ENCODE results near the gene MYOG. TPM values are rescaled to one million over a fixed set of nuclear protein-coding genes. Genes with fewer than 3 reads are reported as not detected.

MYOG gene
- total RNA-seq, 1 donor from 2014 or later, result not detected

- Histone ChIP-seq H3K36me3 (peaks cover 8% of the 10 kb centered on the region), H3K4me3 (no peak overlapping the region), H3K27ac (replicated peaks) (no peak overlapping the region), H3K9me3 (replicated peaks) (no peaks in the 10 kb centered on the region), H3K4me1 (peaks cover 13% of the 10 kb centered on the region), H3K27me3 (ENCODE audit: low read depth) (no peaks in the 10 kb centered on the region)
- TF ChIP-seq, protein P1, sequence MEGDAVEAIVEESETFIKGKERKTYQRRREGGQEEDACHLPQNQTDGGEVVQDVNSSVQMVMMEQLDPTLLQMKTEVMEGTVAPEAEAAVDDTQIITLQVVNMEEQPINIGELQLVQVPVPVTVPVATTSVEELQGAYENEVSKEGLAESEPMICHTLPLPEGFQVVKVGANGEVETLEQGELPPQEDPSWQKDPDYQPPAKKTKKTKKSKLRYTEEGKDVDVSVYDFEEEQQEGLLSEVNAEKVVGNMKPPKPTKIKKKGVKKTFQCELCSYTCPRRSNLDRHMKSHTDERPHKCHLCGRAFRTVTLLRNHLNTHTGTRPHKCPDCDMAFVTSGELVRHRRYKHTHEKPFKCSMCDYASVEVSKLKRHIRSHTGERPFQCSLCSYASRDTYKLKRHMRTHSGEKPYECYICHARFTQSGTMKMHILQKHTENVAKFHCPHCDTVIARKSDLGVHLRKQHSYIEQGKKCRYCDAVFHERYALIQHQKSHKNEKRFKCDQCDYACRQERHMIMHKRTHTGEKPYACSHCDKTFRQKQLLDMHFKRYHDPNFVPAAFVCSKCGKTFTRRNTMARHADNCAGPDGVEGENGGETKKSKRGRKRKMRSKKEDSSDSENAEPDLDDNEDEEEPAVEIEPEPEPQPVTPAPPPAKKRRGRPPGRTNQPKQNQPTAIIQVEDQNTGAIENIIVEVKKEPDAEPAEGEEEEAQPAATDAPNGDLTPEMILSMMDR (IDR thresholded peaks at IDR 0.05; ENCODE audit: borderline replicate concordance), result no peak
- DNase-seq, result no peak
- intact Hi-C loops (cut with micrococcal nuclease), result no loop called here
These were observed 33.2 kb downstream of the MYOG start for GRCh38 chr1:203052601-203053000.

- TF ChIP-seq, protein P1 (IDR thresholded peaks at IDR 0.05; ENCODE audit: borderline replicate concordance), result no peak
- no peaks in the 10 kb centered on the region for H3K9me3 ChIP-seq (replicated peaks)
- H3K36me3 ChIP-seq, result peaks cover 8% of the 10 kb centered on the region
- H3K27ac ChIP-seq (replicated peaks), result no peak overlapping the region
- intact Hi-C loops (cut with micrococcal nuclease), result no loop called here
- no peak overlapping the region for H3K4me3 ChIP-seq
- no peaks in the 10 kb centered on the region for H3K27me3 ChIP-seq (ENCODE audit: low read depth)
- H3K4me1 ChIP-seq, result peaks cover 11% of the 10 kb centered on the region
- no peak for DNase-seq
These were observed 33.9 kb downstream of the MYOG start for GRCh38 chr1:203051841-203052324.

- intact Hi-C loops (cut with micrococcal nuclease), result no loop called here
- peaks cover 15% of the 10 kb centered on the region for H3K4me1 ChIP-seq
- DNase-seq, result no peak
- H3K4me3 ChIP-seq, result no peak overlapping the region
- TF ChIP-seq, protein P1 (IDR thresholded peaks at IDR 0.05; ENCODE audit: borderline replicate concordance), result no peak
- no peak overlapping the region for H3K27ac ChIP-seq (replicated peaks)
- H3K36me3 ChIP-seq, result peaks cover 17% of the 10 kb centered on the region
- no peaks in the 10 kb centered on the region for H3K27me3 ChIP-seq (ENCODE audit: low read depth)
- H3K9me3 ChIP-seq (replicated peaks), result no peaks in the 10 kb centered on the region
These were observed 35.0 kb downstream of the MYOG start for GRCh38 chr1:203050826-203051225.

DNA sequence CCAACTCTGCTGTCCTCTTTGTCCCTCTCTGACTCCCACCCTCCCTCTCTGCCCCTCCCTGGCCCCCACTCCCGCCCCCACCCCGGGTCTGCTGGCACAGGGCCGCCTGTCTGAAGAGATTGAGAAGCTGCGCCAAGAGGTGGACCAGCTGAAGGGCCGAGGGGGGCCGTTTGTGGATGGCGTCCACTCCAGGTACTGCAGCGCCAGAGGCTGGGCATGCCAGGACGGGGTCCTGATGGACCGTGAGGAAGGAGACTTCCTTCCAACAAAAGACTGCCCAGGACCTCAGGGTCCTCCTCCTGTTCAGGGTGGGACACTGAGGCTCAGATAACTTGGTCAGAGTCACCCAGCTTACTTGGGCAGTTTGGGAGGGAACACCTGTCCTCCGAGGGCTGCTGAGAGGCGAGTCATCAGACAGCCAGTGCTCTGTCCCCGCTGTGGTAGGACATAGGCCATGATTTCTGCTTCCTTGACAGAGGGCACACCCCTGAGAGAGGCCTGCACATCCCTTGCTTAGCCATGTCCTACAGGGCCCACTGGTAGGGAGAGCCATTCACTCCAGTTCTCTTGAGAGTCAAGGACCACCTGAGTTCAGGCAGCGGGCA is 36.1 kb downstream of the MYOG start:
- Histone ChIP-seq H3K27me3 (ENCODE audit: low read depth) (no peaks in the 10 kb centered on the region), H3K36me3 (peaks cover 14% of the 10 kb centered on the region), H3K4me1 (peaks cover 15% of the 10 kb centered on the region), H3K27ac (replicated peaks) (no peak overlapping the region), H3K4me3 (no peak overlapping the region), H3K9me3 (replicated peaks) (no peaks in the 10 kb centered on the region)
- no peak for DNase-seq
- TF ChIP-seq, protein P1 (IDR thresholded peaks at IDR 0.05; ENCODE audit: borderline replicate concordance), result no peak
- intact Hi-C loops (cut with micrococcal nuclease), result loop anchor here (10.0 kb wide), 1 partner anchor 65 kb away; no protein-coding TSS in a partner anchor

DNA sequence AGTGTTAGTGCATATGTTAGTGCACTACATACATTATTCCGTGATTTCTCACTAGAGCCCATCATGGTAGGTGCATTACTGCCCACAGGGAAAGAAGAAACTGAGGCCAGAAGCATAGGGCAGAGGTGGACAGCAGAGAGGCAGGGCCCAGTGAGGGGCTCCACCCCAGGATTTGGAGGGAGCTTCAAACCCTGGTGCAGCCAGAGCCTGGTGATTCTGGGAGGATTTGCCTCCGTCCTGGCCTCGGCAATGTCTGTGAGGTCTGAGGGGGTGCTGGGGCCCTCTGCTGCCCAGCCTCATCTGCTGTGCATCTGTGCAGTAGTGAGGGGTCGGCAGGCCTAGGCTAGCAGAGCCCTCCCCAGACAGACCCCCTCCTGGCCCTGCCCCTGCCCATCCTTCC is 36.7 kb downstream of the MYOG start:
- Histone ChIP-seq H3K36me3 (peaks cover 20% of the 10 kb centered on the region), H3K27ac (replicated peaks) (no peak overlapping the region)
- TF ChIP-seq, protein P1 (IDR thresholded peaks at IDR 0.05; ENCODE audit: borderline replicate concordance), result no peak

More for the DNA sequence above, 36.7 kb downstream of the MYOG start:
- Histone ChIP-seq H3K4me3 (no peak overlapping the region), H3K27me3 (ENCODE audit: low read depth) (no peaks in the 10 kb centered on the region), H3K9me3 (replicated peaks) (no peaks in the 10 kb centered on the region), H3K4me1 (peaks cover 15% of the 10 kb centered on the region)
- DNase-seq, result no peak
- intact Hi-C loops (cut with micrococcal nuclease), result loop anchor here (10.0 kb wide), 1 partner anchor 66 kb away; no protein-coding TSS in a partner anchor
